Stromal cell of bone marrow (primary cell): ENCODE results near the gene TMEM151A.

Experiments used
- DNase-seq: peaks from one replicate; pipeline ENCODE4 v3.0.0-alpha.2; 2012; ENCODE audit warnings: low read depth

The TMEM151A gene

GRCh38 chr11:66283461-66284105, 8.1 kb upstream of the TMEM151A start:
- no peak for DNase-seq

- no peak for DNase-seq
Observed at GRCh38 chr11:66284526-66285078, 7.1 kb upstream of the TMEM151A start.

DNA sequence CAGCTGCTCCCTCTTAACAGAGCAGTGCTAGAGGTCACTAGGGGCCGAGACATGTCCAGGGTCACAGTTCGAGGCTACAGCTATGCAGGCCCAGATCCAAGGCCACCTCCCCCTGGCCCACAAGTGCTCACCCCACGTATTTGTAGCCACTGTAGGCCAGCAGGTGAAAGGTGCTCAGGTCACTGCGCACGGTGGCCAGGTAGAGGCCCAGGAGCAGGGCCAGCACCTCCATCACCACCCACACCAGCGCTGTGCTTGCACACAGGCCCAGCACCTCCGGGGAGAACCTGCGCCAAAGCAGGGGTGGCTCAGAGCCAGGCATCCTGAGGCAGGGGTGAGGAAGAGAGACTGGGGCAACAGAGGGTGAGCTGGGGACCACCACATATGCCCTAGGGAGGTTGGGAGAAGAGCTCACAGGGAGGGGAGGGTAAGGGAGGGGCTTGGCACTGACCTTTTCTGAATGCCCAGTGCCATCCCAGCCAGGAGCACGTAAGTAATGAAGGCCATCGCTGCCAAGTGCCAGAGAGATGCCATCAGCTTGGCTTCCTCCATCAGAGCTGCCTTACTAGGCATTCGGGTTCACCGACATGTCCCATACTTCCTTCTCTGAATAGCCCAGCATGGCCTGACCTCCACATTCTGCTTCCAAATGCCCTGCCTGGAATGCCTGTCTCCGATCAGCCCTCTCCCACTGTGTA, 6.3 kb upstream of the TMEM151A start:
- DNase-seq = no peak

DNA sequence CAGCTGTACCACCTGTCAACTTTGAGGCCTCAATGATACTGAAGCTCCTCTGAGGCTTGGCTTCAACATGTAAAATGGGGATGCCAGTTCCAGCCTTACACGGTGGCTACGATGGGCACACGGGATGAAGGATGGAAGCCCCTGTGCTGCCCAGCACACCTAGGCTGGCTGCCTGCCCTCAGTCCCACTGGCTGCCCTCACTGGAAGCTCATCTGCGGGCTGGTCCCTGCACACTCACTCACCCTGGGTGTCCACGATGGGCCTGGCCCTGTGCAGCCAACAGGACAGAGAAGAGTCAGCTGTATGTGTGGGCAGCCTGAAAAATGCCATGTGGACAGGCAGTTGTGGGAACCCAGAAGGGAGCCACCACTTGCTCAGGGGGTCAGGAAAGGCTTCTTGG, 5.0 kb upstream of the TMEM151A start:
- no peak for DNase-seq

DNA sequence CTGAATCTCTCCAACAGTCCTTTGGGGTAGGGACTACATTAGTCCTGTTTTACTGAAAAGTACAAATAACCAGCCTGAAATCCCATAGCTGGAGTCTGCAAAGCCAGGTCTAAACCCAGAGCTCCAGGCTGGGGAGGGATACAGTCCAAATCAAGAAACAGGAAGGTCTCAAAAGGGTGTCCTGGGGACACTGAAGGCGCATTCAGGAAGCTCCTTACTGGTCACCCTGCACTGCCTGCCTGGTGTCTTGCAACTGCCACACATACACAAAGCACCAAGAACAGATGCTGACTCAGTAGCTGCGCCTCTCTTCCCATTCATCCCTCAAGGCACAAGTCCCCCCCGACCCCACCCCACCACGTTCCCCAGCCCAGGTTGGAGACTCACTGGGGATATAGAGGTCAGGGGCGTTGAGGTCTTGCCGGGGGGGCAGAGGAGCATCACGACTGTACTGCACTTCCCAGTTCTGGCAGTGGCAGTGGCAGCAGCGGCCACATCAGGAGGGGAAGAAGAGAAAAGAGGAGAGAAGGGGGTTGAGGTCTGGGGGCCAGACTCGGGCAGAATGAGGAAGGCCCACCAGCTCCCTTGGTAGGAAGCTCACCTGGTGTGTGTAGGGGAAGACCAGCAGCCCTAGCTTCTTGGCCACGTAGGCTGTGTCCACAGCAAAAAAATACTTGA, 4.3 kb upstream of the TMEM151A start:
- no peak for DNase-seq

DNA sequence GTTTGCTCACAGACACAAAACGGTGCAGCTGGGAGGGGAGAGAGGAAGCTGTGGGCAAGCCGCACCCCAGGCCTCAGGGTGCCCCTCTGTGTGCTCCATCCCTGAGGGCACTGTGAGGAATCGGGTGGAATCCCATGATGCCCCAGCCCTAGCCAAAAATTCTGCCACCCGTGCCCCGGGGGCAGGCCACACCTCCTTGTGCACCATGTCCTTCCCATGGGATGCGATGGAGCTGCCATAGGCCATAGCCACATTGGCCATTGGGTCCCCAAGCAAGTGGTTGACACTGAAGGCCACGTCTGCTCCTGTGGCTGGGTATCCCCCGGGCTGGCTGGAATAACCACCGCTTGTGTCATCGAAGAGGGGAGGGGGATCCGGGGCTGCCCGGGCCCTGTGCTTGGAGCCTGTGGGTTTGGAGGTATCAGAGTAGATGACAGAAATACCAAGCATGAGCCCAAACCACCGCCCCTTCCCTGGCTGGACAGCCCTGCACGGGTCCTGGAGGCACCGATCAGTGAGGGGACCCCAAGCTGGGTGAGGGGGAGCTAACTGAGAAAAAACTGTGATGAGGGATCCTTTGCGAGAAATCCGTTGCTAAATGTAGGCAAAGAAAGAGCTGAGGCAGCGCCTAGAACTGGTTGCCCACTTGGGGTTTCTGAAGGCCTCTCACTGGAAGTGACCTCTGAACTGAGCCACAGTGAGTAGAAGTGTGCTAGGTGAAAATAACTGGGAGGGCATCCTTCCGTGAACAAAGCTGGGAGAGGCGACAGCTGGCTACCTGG, 3.6 kb upstream of the TMEM151A start:
- no peak for DNase-seq

DNA sequence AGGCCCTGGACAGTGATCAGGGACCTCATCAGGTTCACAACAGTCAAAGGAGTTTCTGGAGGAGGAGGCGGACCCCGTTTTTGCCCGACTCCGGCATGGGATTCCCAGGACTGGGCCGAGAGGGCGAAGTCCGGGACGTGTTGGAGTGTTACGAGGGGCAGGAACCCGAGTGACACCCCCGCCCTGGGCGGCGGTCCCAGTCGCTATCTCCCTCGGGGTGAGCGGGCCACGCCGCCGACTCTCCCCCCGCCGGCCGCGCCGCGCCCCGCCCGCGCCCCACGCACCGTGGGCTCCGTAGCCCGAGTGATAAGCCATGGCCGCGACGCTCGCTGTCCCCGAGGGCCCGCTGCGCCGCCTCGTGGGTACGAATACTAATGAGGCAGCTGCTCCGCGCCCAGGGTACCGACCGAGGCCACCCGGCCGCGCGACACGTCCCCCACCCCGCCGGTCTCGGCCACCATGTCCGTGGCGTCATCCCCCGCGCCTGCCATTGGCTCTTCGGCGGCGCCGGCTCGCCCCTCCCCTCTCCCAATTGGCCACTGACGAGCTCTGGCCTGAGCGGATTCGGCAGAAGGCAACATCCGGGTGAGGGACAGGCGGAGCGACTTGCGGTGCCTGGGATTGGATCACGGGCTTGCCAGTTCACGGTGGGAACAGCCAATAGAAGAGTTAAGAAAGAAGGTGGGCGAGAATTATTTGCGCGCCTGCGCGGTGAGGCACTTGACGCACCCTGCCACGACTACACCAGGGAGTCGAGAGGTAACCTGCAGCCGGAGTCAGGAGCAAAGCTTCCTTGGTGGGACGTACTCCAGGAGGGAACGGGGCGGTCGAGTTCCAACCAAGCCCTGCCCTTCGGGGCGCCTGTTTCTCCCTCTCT, 2.8 kb upstream of the TMEM151A start, which contains the start of gene YIF1A:
Gene YIF1A (minus strand): TSS at position 473 of the 877 bp plus-strand sequence. CDS start 158 bp downstream, at position 315.
- DNase-seq = peak; percentile 99

- peak; percentile 30 for DNase-seq
Observed at GRCh38 chr11:66289548-66290329, 2.0 kb upstream of the TMEM151A start.

GRCh38 chr11:66290330-66290621, 1.4 kb upstream of the TMEM151A start:
- no peak for DNase-seq

DNA sequence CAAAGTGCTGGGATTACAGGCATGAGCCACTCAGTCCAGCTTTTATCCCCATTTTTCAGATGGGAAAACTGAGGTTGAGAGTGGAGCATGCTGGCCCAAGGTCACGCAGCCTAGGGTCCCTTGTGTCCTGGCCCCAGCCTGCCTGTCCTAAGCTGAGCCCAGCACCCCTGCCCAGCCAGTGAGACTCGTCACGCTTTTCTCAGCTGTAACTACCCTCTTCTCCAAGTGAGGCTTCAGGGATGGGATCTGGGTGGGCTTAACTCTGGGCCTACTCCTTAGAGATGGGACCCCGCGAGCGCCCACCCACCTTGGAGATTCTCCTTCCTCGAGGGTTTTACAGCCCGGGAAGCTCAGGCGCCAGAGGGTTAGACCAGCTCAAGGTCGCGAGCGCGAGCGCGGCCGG, 390 bp upstream of the TMEM151A start:
- no peak for DNase-seq

GRCh38 chr11:66292543-66293332, 1.0 kb downstream of the TMEM151A start:
- no peak for DNase-seq

- no peak for DNase-seq
Observed at GRCh38 chr11:66293352-66293751, 1.7 kb downstream of the TMEM151A start.

GRCh38 chr11:66293777-66294625, 2.3 kb downstream of the TMEM151A start:
- no peak for DNase-seq

- no peak for DNase-seq
Observed at GRCh38 chr11:66294626-66295620, 3.2 kb downstream of the TMEM151A start.

GRCh38 chr11:66297610-66298009, 5.9 kb downstream of the TMEM151A start:
- no peak for DNase-seq

DNA sequence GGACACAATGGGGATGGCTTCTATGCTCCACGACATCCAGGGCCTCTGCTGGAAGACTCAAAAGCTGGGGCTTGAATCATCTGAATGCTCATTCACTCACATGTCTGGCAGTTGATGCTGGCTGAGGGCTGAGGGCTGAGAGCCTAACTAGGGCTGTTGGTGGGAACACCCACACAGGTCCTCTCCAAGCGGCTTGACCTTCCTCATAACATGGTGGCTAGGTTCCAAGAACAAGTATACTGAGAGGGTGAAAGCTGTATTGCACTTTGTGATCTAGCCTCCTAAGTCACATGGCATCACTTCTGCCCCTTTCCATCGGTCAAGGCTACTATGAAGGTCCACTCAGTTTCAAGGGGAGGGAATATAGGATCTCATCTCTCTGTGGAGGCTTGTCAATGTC, 7.5 kb downstream of the TMEM151A start:
- DNase-seq = no peak

- DNase-seq = no peak
Observed at GRCh38 chr11:66302656-66303055, 11.0 kb downstream of the TMEM151A start.
